Ishikawa (cell line): Measurements from ENCODE around the gene MDH1B.

Experiments
- EGR1 ChIP-seq: IDR thresholded peaks from 2 replicates; pipeline ENCODE4 v1.6.1; 2012
- EP300 ChIP-seq: IDR thresholded peaks from 2 replicates; pipeline ENCODE4 v1.6.1; 2012; ENCODE audit warnings: borderline replicate concordance
- FOXM1 ChIP-seq: IDR thresholded peaks from 2 replicates; pipeline ENCODE4 v1.6.1; 2012; ENCODE audit warnings: low read depth, borderline replicate concordance
- RAD21 ChIP-seq: IDR thresholded peaks from 2 replicates; pipeline ENCODE4 v1.6.1; 2012; ENCODE audit warnings: low read depth
- TAF1 ChIP-seq: IDR thresholded peaks from 2 replicates; pipeline ENCODE4 v1.6.1; 2012; ENCODE audit warnings: low read depth, mild to moderate bottlenecking
- TEAD4 ChIP-seq: IDR thresholded peaks from 2 replicates; pipeline ENCODE4 v1.6.1; 2012
- YY1 ChIP-seq: IDR thresholded peaks from 2 replicates; pipeline ENCODE4 v1.6.1; 2012; ENCODE audit warnings: low read depth
- ZBTB7A ChIP-seq: IDR thresholded peaks from 2 replicates; pipeline ENCODE4 v1.6.1; 2012; ENCODE audit warnings: low read depth
- TF ChIP-seq, protein P1 (sequence below): IDR thresholded peaks from 2 replicates; pipeline ENCODE4 v1.6.1; 2012
- TF ChIP-seq, protein P2 (sequence below): IDR thresholded peaks from 2 replicates; pipeline ENCODE4 v1.6.1; 2012; ENCODE audit warnings: low read depth, mild to moderate bottlenecking

DNA sequence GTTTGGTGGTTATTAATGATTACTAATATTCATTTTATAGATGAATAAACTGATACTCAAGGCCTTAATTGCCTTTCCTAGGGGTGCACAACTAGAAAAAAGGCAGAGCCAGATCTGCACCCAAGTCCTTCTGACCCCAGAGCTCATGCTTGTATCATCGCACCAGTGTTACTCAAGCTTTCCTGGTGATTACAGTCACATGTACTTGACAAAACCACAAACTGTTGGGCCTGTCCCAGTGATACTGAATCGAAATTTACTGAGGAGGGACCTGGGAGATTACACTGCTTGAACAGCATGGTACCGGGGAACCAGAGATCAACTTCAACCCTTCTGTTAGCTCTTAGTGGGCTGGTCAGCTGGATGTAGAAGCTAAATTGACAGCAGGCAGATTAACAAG, 34.0 kb upstream of the MDH1B start:
- TF ChIP-seq EP300 (no peak), TEAD4 (no peak), YY1 (no peak), RAD21 (no peak), EGR1 (no peak), TAF1 (no peak), FOXM1 (no peak), ZBTB7A (no peak)
- TF ChIP-seq, protein P1, sequence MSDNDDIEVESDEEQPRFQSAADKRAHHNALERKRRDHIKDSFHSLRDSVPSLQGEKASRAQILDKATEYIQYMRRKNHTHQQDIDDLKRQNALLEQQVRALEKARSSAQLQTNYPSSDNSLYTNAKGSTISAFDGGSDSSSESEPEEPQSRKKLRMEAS, result no peak
- TF ChIP-seq, protein P2, sequence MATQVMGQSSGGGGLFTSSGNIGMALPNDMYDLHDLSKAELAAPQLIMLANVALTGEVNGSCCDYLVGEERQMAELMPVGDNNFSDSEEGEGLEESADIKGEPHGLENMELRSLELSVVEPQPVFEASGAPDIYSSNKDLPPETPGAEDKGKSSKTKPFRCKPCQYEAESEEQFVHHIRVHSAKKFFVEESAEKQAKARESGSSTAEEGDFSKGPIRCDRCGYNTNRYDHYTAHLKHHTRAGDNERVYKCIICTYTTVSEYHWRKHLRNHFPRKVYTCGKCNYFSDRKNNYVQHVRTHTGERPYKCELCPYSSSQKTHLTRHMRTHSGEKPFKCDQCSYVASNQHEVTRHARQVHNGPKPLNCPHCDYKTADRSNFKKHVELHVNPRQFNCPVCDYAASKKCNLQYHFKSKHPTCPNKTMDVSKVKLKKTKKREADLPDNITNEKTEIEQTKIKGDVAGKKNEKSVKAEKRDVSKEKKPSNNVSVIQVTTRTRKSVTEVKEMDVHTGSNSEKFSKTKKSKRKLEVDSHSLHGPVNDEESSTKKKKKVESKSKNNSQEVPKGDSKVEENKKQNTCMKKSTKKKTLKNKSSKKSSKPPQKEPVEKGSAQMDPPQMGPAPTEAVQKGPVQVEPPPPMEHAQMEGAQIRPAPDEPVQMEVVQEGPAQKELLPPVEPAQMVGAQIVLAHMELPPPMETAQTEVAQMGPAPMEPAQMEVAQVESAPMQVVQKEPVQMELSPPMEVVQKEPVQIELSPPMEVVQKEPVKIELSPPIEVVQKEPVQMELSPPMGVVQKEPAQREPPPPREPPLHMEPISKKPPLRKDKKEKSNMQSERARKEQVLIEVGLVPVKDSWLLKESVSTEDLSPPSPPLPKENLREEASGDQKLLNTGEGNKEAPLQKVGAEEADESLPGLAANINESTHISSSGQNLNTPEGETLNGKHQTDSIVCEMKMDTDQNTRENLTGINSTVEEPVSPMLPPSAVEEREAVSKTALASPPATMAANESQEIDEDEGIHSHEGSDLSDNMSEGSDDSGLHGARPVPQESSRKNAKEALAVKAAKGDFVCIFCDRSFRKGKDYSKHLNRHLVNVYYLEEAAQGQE, result no peak
